GM18498 (cell line): ENCODE measurements around the gene CLSTN3.

Experiments used
- ATAC-seq: cut with Tn5 transposase; IDR thresholded peaks from one replicate; pipeline ENCODE4 v1.9.1; 2021; ENCODE audit warnings: mild to moderate bottlenecking, moderate library complexity; ENCODE audit not compliant: unreplicated experiment

CLSTN3 gene

GRCh38 chr12:7129872-7130691 lies at the start of gene CLSTN3:
TSS of gene CLSTN3 (plus strand) at chr12:7130371. CDS start at chr12:7130649, 278 bp downstream.
- peak; percentile 70 for ATAC-seq

DNA sequence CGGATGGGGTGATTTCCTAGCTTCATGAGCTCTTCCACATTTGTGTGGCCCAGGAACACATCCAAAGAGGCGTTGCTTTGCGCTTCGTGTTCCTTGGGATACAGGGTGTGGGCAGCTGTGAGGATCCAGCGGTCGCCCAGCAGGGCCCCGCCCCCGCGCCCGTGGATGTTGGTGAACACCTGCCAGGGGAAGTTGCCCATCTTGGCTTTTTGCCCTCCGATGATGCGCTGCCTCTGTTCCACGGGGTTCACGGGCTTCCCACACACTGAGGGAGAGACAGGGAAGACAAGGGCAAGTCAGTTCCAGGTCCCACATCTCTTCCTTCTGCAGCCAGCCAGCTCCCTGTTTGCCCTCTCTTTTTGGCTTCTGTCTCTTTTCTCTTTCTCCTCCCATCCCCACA lies 49.1 kb upstream of the CLSTN3 start:
- no peak for ATAC-seq

GRCh38 chr12:7083125-7083524 lies 47.0 kb upstream of the CLSTN3 start:
- ATAC-seq = no peak

DNA sequence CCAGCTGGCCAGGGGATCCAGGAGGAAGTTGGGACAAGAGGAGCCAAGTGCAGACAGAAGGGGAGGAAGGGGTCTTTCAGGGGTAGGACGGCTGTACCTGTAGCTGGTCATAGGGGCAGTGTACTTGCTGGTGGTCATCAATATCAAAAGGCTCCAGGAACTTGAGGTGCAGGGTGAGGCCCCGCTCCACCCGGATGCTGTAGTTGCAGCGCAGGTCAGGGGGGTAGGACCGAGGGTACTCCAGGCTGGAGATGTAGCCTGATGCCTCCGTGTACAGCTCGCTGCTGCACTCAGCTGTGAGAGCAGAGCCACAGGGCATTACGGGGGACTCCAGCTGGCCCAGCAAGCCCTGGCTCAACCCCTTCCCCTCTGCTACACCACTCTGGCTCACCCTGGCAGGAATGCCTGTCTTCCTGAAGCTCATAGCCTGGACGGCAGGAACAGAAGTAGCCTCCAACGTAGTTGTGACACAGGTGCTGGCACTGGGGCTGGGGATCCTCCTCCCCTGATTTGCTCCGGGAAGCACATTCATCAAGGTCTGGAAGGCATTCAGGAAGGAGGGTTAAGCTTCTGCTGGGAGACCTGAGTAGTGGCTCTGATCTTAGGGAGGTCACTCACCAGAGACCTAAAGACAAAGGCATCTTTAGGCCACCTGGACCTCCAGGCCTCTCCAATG lies 40.8 kb upstream of the CLSTN3 start:
- ATAC-seq = no peak

DNA sequence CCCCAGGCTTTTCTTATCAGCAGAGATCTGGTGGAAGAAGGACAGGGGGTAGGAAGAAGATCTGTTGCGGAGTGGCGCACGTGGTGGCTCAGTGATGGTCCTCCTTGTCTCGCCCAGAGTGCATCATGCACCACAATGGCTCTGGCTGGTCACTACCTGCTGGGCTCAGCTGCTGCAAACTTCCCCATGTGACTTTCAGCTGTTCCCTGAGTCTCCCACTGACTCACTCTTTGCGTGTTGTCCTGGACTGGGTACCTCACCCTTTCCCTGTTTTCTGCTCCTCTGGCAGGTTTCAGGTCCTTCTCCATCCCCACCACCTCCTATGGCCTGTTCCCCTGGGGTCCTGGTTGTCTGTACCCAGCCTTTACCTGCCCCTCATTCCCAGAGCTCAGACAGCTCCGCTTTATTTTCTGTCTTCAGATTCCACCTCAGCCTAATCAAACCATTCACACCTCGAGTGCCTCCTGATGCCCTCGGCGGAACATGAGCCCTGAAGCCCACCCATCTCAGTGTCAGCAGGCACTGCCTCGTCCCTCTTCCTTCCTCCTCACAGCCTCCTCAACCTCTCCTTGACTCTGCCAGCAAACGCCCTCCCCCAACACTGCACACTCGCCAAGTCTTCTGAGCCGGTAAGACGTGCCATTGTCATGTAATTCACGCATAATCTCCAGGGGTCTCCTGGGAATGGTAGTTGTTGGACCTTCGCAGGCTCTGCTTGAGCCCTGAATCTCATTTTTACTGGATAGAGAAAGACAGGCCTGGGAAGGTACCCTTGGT lies 39.8 kb upstream of the CLSTN3 start:
- ATAC-seq = no peak

GRCh38 chr12:7091171-7091570 lies 39.0 kb upstream of the CLSTN3 start:
- ATAC-seq = no peak

DNA sequence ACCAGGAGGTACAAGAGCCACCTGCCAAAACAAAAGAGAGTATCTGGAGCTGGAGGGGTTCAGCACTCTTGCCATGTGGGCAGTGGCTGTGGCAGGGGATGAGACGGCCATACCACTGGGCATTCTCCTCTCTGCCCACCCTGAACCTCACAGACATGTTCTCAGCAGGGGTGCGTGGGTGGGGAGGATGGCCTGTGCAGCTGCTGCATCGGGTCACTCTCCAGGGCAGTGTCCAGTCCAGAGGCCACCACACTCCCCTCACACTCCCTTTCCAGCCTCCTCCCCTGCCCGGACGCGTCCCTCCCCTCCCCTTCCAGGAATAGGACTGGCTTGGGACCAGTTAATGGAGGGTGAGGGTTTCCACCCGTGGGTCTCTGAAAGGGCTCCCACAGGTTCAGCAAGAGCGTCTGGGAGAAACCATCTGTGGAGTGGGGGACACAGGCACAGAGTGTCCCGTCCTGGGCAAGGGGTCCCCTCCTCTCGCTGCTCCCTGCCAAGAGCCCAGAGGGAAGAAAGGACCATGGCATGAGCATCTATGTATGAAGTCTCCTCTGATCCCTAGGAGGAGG lies 38.4 kb upstream of the CLSTN3 start:
- no peak for ATAC-seq

DNA sequence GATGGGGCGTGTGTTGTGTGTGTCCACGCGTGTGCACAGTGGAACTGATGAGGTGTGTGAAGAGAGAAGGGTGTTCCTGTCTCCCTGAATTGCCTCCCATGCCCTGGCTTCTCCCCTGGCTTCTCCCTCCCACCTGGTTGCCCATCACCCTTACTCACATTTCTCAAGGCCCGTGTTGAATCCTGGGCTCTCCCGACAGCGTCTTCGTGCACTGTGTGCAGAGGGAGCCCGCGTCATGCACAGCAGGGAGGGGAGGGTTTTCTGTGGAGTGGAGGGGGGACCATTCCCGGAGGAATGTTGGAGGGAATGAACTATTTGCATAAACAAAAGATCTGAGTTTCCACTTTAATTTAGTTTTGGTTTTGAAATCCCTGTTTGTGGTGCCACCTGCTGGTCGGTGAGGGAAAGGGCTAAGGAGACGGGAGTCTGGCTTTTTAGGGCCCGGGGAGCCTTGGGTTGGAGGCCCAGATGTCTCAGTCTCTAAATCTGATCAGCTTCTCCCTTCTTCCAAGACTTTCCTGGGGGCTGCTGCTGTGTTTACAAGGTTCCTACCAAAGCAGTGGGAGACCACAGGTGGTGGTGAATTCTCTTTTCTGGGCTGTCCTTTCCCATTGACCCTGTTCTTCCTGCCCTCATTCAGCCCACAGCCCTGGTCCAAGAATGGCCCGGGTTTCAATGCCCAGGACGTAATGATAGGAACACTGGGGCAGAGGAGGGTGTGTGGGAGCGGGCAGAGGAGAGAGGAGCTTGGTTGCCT lies 37.8 kb upstream of the CLSTN3 start, which contains the start of gene C1R:
Gene C1R (minus strand): TSS at position 217 of the 757 bp plus-strand sequence. CDS start 57 bp downstream, at position 160.
- ATAC-seq = no peak

- ATAC-seq = no peak
Observed at GRCh38 chr12:7092986-7093460, 37.1 kb upstream of the CLSTN3 start.

DNA sequence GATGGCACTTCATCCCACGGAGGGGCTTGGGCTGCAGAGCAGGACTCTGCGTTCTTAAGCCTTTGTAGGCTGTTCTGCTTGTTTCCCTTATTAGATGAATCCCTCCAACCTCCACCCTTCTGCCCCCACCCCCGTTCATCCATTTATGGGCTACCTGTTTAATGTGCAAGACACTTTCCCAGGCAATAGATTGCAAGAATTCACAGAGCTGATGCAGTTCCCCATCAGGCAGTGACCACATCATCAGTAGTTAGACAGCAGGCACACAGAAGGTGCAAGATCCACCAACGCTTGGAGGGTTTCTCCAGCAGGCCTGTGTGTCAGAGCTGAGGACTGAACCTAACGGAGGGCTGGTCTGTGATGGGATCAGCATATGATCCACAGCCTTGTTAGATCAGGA lies 36.7 kb upstream of the CLSTN3 start:
- no peak for ATAC-seq

- no peak for ATAC-seq
Observed at GRCh38 chr12:7093892-7094291, 36.3 kb upstream of the CLSTN3 start.

- no peak for ATAC-seq
Observed at GRCh38 chr12:7096006-7096932, 33.9 kb upstream of the CLSTN3 start.

DNA sequence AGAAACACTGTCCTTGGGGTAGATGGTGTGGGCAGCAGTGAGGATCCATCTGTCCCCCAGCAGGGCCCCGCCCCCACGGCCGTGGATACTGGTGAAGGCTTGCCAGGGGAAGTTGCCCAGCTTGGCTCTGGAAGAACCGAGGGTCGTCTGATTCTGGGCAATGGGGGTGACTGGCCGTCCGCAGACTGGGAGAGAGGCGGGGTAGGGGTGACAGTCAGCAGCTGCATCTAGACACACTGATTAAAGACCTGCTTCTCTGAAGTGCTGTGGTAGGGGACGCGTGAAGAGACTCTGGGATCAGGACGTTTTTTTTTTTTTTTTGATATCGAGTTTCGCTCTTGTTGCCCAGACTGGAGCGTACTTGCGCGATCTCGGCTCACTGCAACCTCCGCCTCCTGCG lies 33.2 kb upstream of the CLSTN3 start:
- no peak for ATAC-seq

DNA sequence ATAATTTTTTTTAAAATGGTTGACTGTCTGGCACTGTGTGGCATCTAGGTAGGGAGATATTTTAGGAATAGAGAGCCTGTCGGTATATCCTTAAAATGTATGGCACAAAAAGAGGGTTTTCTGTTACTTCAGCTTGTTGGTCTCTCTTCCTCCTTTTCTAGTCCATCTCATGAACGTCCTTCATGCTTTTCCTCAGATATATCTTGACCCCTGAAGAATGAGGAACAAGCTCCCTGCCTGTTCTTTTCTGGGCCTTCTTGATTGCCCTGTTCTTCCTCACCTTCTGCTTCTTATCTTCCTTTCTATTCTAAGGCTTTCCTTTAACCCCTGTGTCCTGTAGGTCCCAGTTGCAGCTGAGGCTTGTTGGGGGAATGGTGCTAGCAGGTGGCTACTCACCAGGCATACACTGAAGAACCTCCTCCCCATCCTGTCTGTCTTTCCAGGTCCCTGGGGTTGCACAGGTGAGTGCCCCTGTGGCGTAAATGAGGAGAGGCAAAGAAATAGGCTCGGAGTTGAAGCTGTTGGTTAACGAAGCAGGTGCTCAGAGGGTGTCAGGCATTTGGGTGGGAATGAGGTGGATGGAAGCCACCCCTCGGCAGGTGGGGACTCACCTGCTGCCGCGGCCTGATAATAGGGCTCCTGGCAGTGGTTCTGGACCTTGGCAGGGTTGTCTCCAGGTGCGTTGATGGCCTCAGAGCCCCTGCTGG lies 30.7 kb upstream of the CLSTN3 start:
- ATAC-seq = no peak

- ATAC-seq = no peak
Observed at GRCh38 chr12:7100239-7100638, 29.9 kb upstream of the CLSTN3 start.

GRCh38 chr12:7101047-7101693 lies 29.0 kb upstream of the CLSTN3 start:
- ATAC-seq = no peak

DNA sequence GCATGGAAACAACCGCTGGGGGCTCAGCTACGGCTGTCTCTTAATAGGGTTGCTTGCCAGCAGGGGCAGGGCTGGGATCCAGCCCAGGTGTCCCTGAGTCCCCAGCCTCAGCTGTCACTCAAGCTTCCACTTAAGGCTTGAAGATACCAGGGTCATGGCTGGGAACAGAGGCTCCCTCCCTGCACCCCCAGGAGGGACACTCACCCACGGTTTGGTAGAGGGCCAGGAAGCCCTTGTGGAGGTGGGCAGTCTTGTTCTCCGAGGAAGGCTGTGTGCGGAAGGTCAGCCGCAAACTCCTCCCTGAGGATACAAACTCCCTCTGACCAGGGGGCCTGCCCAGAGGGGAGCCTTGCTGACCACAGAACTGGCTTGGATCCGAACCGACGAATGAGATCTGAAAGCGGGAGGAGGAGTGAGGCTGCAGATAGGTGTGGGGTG lies 28.5 kb upstream of the CLSTN3 start:
- no peak for ATAC-seq

DNA sequence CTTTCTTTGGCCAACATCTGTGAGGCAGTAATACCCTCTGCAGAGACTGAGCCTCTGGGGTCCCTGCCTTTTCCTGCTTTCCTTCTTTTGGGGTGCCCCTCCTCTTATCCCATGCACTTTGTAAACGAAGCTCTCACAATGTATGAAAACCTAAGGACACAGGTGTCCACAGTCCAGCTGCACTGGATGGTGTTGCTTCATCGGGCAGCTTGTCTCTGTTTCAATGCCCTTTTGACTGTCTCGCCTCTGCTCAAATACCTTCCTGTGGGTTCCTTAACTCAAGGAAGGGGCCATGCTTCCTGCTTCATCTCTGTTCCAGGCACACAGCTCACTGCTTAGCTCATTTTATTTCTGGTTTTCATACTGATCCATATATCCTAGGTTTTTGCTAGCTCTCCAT lies 27.6 kb upstream of the CLSTN3 start:
- no peak for ATAC-seq
